GM19193 (cell line): ENCODE results near the gene CD37.

Experiments used
- POLR2A ChIP-seq: IDR thresholded peaks from 4 replicates; pipeline ENCODE4 v1.6.1; 2011; ENCODE audit not compliant: insufficient read depth, insufficient read length; ENCODE audit errors: extremely low read depth

Gene CD37

DNA sequence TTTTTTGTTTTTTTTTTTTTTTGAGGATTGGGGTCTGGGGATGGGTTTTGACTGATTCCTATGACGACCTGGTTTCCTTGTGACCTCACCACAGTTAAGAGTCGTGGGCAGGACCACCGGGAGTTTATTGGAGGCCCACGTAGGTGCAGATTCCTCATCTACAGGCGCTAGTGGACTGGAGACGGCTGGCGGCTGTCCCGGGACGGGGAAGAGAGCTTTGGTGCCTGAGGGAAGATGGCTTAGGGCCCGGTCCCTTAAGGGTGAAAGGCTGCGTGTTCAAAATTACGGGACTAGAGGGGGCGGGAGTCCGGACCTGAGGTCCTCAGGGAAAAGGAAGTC is 27.7 kb downstream of the CD37 start:
- no peak for TF ChIP-seq POLR2A

- no peak for TF ChIP-seq POLR2A
Measured at GRCh38 chr19:49363268-49364082, 28.3 kb downstream of the CD37 start, which contains the start of gene DKKL1. TSS of gene DKKL1 (plus strand) at chr19:49363877. CDS start at chr19:49363999, 122 bp downstream.

GRCh38 chr19:49364083-49364737 is 29.0 kb downstream of the CD37 start:
- TF ChIP-seq POLR2A, result no peak

- no peak for TF ChIP-seq POLR2A
Measured at GRCh38 chr19:49366110-49366509, 30.9 kb downstream of the CD37 start.

GRCh38 chr19:49368711-49369358 is 33.6 kb downstream of the CD37 start:
- no peak for TF ChIP-seq POLR2A

GRCh38 chr19:49371184-49371583 is 36.0 kb downstream of the CD37 start:
- no peak for TF ChIP-seq POLR2A

DNA sequence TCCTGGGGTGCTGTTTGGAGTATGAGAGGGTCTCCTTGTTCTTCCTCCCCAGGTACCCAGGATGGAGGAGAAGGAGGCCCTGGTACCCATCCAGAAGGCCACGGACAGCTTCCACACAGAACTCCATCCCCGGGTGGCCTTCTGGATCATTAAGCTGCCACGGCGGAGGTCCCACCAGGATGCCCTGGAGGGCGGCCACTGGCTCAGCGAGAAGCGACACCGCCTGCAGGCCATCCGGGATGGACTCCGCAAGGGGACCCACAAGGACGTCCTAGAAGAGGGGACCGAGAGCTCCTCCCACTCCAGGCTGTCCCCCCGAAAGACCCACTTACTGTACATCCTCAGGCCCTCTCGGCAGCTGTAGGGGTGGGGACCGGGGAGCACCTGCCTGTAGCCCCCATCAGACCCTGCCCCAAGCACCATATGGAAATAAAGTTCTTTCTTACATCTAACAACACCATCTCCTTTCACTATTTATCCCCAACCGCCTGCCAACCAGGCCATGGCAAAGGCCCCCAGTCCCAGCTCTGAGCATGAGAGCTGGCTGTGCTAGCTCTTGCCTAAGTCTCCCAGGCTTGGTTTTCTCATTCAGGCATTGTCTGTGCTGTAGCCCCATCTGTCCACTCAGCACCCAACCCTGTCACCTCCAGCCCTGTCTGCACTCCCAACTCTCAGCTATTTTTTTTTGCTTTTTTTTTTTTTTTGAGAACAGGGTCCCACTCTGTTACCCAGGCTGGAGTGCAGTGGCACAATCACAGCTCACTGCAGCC is 39.6 kb downstream of the CD37 start:
- no peak for TF ChIP-seq POLR2A

DNA sequence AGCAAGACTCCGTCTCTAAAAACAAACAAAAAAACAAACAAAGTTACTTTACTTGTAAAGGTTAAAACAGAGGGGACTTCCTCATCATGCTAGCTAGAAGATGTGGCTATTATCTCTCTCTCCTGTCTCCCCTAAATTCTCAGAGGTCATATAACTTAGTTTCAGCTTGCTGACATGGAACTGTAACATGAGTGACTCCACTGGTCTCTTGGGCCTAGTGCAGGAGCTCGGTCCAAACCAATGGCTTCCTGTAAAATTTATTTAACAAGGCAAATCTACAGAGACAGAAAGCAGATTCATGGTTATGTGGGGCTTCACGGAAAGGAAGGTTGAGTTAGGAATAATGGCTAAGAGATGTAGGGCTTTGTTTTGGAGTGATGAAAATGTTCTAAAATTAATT is 43.3 kb downstream of the CD37 start:
- TF ChIP-seq POLR2A, result no peak

DNA sequence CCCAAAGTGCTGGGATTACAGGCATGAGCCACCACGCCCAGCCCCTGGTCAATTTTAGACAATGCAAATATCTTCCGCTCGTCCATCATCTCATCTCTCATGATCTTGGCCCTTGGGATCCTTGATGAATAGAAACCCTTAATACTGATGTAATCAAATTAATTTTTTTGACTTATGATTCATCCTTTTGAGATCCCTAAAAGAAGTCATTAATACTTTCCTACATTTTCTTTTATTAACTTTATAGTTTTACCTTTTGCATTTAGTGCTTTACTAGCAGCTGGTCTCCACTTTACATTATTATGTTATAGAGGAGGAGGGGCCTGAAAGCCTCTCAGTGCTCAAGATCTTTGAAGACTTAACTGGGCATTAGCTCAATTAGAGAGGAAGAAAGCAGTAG is 45.2 kb downstream of the CD37 start:
- TF ChIP-seq POLR2A, result no peak

DNA sequence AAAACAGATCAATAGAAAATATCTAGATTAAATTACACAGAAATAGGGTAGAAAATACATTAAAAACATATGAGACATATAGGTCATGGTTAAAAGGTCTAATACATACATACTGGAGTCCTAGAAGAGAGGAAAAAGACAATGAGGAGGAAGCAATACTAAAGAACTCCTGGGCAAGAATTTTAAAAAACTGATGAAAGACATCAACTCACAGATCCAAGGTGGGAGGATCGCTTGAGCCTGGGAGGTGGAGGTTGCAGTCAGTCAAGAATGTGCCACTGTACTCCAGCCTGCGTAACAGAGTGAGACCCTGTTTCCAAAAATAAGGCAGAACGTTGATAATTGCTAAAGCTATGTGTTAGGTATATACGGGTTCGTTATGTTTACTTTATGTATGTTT is 47.4 kb downstream of the CD37 start:
- no peak for TF ChIP-seq POLR2A

DNA sequence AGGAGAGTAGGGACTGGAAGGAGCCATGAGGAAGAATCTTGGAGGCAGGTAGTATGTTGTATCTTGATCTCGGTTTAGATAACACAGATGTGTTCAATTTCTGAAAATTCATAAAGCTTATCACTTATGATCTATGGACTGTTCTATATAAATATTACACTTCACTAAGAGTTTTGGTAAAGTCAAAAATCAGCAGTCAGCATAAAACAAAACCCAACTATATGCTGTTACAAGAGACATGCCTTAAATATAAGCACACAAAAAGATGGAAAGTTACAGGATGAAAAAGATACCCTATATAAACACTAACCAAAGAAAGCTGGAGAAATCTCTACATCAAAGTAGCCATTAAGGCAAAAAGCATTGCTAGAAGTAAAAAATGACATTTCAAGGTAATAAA is 48.4 kb downstream of the CD37 start:
- TF ChIP-seq POLR2A, result no peak

DNA sequence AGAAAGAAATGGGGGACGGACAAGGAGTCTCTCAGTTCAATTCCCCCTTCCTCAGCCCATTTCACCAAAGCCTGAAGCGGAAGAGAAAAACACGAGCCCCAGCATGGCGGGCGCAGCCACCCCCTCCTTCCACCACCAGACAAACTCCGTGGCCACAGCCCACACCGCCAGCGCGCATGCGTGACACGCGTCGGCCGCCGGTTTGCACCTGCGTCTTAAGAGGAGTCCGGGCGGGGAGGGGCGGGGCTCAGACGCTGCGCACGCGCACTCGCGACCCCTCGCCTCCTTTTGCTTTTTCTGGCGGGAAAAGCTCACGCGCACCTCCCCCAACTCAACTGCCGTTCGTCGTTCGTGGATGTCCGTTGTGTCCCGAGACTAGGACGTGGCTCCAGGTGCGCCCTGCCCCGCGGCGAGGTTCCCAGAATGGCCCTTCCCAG is 52.7 kb downstream of the CD37 start, which contains the start of gene KASH5:
Gene KASH5 (plus strand): TSS at position 314 of the 437 bp plus-strand sequence. CDS start 2,635 bp downstream, outside the sequence.
- no peak for TF ChIP-seq POLR2A

GRCh38 chr19:49389406-49389805 is 54.2 kb downstream of the CD37 start:
- no peak for TF ChIP-seq POLR2A
